Upper lobe of right lung (tissue), 1 donor: Measurements from ENCODE around the gene OBP2A. TPM values are rescaled to one million over a fixed set of nuclear protein-coding genes. Genes with fewer than 3 reads are reported as not detected.

Source experiments
- ATAC-seq: fragments of 200-7000 bp; cut with Tn5 transposase; one replicate; pipeline ENCODE4 v1.9.1; 2020; ENCODE audit warnings: mild to moderate bottlenecking, moderate library complexity
- DNase-seq: peaks from one replicate; pipeline ENCODE4 v3.0.0-alpha.2; 2020
- H3K27ac ChIP-seq: fragments of 200-600 bp; one replicate; pipeline ENCODE4 v1.8.0; 2022
- H3K27me3 ChIP-seq: fragments of 200-600 bp; one replicate; pipeline ENCODE4 v1.8.0; 2022; ENCODE audit warnings: mild to moderate bottlenecking
- H3K36me3 ChIP-seq: fragments of 200-600 bp; one replicate; pipeline ENCODE4 v1.8.0; 2022
- H3K4me1 ChIP-seq: fragments of 200-600 bp; one replicate; pipeline ENCODE4 v1.8.0; 2022
- H3K4me3 ChIP-seq: fragments of 200-600 bp; one replicate; pipeline ENCODE4 v1.8.0; 2022; ENCODE audit warnings: mild to moderate bottlenecking
- H3K9me3 ChIP-seq: fragments of 200-600 bp; one replicate; pipeline ENCODE4 v1.8.0; 2022
- intact Hi-C: fragments of 100-400 bp; cut with DNase I; formaldehyde crosslinking; loops from one replicate; pipeline ENCODE4 v1.11.0; 2022
- total RNA-seq: library from RNA; stranded (reverse); fragmentation: NEBNext Ultra II Directional; extraction: Animal tissue kit (Norgen Biotek cat#: 25700); gene quantifications from one replicate; pipeline ENCODE4 v1.2.1, GENCODE V29; 2021
- TF ChIP-seq, protein P1 (sequence below): fragments of 200-600 bp; IDR thresholded peaks from one replicate; pipeline ENCODE4 v1.8.0; 2022; ENCODE audit warnings: antibody characterized with exemption
- donor health status: DM: no; HTN: yes; CAD: no; lungs with severe emphysema.

Gene OBP2A
- total RNA-seq, 1 donor from 2014 or later = not detected

- Histone ChIP-seq H3K4me3 (no peak overlapping the region), H3K9me3 (peaks cover 5% of the 10 kb centered on the region), H3K27me3 (peaks cover 9% of the 10 kb centered on the region), H3K36me3 (no peaks in the 10 kb centered on the region), H3K4me1 (no peaks in the 10 kb centered on the region), H3K27ac (no peak overlapping the region)
- no peak for ATAC-seq
- TF ChIP-seq, protein P1, sequence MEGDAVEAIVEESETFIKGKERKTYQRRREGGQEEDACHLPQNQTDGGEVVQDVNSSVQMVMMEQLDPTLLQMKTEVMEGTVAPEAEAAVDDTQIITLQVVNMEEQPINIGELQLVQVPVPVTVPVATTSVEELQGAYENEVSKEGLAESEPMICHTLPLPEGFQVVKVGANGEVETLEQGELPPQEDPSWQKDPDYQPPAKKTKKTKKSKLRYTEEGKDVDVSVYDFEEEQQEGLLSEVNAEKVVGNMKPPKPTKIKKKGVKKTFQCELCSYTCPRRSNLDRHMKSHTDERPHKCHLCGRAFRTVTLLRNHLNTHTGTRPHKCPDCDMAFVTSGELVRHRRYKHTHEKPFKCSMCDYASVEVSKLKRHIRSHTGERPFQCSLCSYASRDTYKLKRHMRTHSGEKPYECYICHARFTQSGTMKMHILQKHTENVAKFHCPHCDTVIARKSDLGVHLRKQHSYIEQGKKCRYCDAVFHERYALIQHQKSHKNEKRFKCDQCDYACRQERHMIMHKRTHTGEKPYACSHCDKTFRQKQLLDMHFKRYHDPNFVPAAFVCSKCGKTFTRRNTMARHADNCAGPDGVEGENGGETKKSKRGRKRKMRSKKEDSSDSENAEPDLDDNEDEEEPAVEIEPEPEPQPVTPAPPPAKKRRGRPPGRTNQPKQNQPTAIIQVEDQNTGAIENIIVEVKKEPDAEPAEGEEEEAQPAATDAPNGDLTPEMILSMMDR = no peak
- intact Hi-C loops = no loop called here
- DNase-seq = no peak
These were observed 46.3 kb downstream of the OBP2A start for GRCh38 chr9:135592331-135592590.

- no peak for ATAC-seq
- H3K36me3 ChIP-seq = no peaks in the 10 kb centered on the region
- peaks cover 9% of the 10 kb centered on the region for H3K27me3 ChIP-seq
- no peak overlapping the region for H3K27ac ChIP-seq
- DNase-seq = no peak
- H3K9me3 ChIP-seq = peaks cover 5% of the 10 kb centered on the region
- intact Hi-C loops = no loop called here
- TF ChIP-seq, protein P1 = no peak
- H3K4me1 ChIP-seq = no peaks in the 10 kb centered on the region
- H3K4me3 ChIP-seq = no peak overlapping the region
These were observed 46.7 kb downstream of the OBP2A start for GRCh38 chr9:135592625-135593024.

- DNase-seq (no peak), ATAC-seq (no peak)
- intact Hi-C loops = no loop called here
- H3K9me3 ChIP-seq = peaks cover 5% of the 10 kb centered on the region
- TF ChIP-seq, protein P1 = no peak
- H3K4me1 ChIP-seq = no peaks in the 10 kb centered on the region
- no peak overlapping the region for H3K4me3 ChIP-seq
- no peaks in the 10 kb centered on the region for H3K36me3 ChIP-seq
- no peak overlapping the region for H3K27ac ChIP-seq
- peaks cover 7% of the 10 kb centered on the region for H3K27me3 ChIP-seq
These were observed 50.3 kb downstream of the OBP2A start for GRCh38 chr9:135596211-135596610.

Other genes starting within 250 kb of the OBP2A start
- 27.5 TPM for gene PPP1R26, start 66.3 kb upstream of the OBP2A start, total RNA-seq
- 23.0 TPM for gene MRPS2, start 45.4 kb upstream of the OBP2A start, total RNA-seq
- not detected for gene LCN1, start 24.7 kb upstream of the OBP2A start, total RNA-seq
- not detected for gene PAEP, start 15.6 kb downstream of the OBP2A start, total RNA-seq
- gene GLT6D1, start 93.4 kb downstream of the OBP2A start, total RNA-seq = not detected
- gene LCN9, start 117.2 kb downstream of the OBP2A start, total RNA-seq = not detected
- not detected for gene SOHLH1, start 153.4 kb downstream of the OBP2A start, total RNA-seq
- 0.29 TPM for gene KCNT1, start 156.1 kb downstream of the OBP2A start, total RNA-seq